ENCODE data around the gene TSEN34. TPM values are rescaled to one million over a fixed set of nuclear protein-coding genes. Genes with fewer than 3 reads are reported as not detected.

The TSEN34 gene
- total RNA-seq, 2 experiments from 2014 or later = 16.7 to 23.6 TPM

- H3K36me3 ChIP-seq (ENCODE audit: insufficient read depth, low read length) = peaks cover 19% of the 10 kb centered on the region
- intact Hi-C loops (cut with micrococcal nuclease; ENCODE audit: unreplicated experiment) = loop anchor here (2.0 kb wide), 1 partner anchor 31 kb away; the partner anchor contains the start of gene LENG1
Observed at GRCh38 chr19:54189735-54190502, 1.2 kb upstream of the TSEN34 start.

DNA sequence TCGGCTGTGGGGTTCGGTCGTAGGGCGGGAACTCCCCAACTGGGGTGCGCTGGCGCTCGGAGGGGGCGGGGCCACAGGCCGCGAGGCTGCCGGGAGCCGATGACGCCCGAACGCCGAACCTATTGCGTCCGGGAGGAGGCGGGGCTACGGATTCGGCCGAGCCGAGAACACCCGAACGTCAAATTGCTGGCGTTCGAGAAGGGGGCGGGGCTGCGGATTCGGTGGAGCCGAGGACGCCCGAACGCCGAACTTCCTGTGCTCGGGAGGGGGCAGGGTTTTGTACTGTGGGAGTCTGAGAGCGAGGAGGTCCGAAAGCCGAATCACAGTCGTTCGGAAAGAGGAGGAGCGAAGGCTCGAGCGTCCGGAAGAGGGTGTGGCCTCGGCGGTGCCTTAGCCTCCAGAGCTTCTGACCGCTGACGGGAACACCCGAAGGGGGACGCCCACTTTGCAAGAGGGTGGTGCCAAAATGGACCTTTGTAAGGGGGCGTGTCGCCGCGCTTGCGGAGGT is 551 bp upstream of the TSEN34 start:
- Histone ChIP-seq H3K27ac (ENCODE audit: low read depth, low read length, poor library complexity, severe bottlenecking) (peak overlapping the region; percentile 82), H3K4me3 (ENCODE audit: low read depth, low read length, poor library complexity, severe bottlenecking) (peak overlapping the region; percentile 76), H3K79me2 (ENCODE audit: insufficient read depth, low read depth, low read length) (peaks cover 21% of the 10 kb centered on the region; the same call in 1 of the 2 replicates), H2AFZ (ENCODE audit: low read length) (peak overlapping the region; percentile 23), H3K9me2 (ENCODE audit: insufficient read depth, low read length) (no peaks in the 10 kb centered on the region), H4K20me1 (ENCODE audit: insufficient read depth, low read length) (no peaks in the 10 kb centered on the region), H3K36me3 (ENCODE audit: insufficient read depth, low read length) (peaks cover 25% of the 10 kb centered on the region), H3K4me1 (ENCODE audit: insufficient read depth, low read length, poor library complexity, severe bottlenecking) (peaks cover 25% of the 10 kb centered on the region), H3K9me3 (ENCODE audit: low read length) (no peaks in the 10 kb centered on the region), H3K4me2 (ENCODE audit: low read length) (peak overlapping the region; percentile 97)
- POLR2A ChIA-PET = interaction anchor here (0.6 kb wide), 1 partner anchor 879 kb away, joined by 4 read pairs; no protein-coding TSS in a partner anchor
- CTCF ChIA-PET (ENCODE audit: unreplicated experiment) = no interaction called here
- no TSS peak for BruUV-seq (replicated peaks)
- intact Hi-C loops (cut with micrococcal nuclease; ENCODE audit: unreplicated experiment) = loop anchor here (1.0 to 2.0 kb wide), 2 partner anchors 10 to 32 kb away; partner anchors contain the start of genes LENG1 and RPS9
- peak; percentile 99 for DNase-seq (ENCODE audit: low spot score)
- TF ChIP-seq CTCF (conservative IDR thresholded peaks at IDR 0.05; ENCODE audit: low read length) (no peak), EZH2phosphoT487 (IDR thresholded peaks at IDR 0.05; ENCODE audit: borderline replicate concordance, low read depth, low read length) (no peak)

More at GRCh38 chr19:54189735-54190502, 1.2 kb upstream of the TSEN34 start:
- no peak for TF ChIP-seq CTCF (conservative IDR thresholded peaks at IDR 0.05; ENCODE audit: low read length)
- TF ChIP-seq EZH2phosphoT487 (IDR thresholded peaks at IDR 0.05; ENCODE audit: borderline replicate concordance, low read depth, low read length) = no peak
- ChIA-PET CTCF (ENCODE audit: unreplicated experiment) (interaction anchor here (0.7 to 1.4 kb wide), 3 partner anchors 46 to 199 kb away, joined by 3 to 4 read pairs (median 3); no protein-coding TSS in a partner anchor), POLR2A (interaction anchor here (0.9 to 2.2 kb wide), 4 partner anchors 11 to 1070 kb away, joined by 3 to 10 read pairs (median 6); partner anchors contain the start of genes CNOT3, LENG1 and RPS9)
- H3K9me2 ChIP-seq (ENCODE audit: insufficient read depth, low read length) = no peaks in the 10 kb centered on the region
- H3K9me3 ChIP-seq (ENCODE audit: low read length) = no peaks in the 10 kb centered on the region
- H3K79me2 ChIP-seq (ENCODE audit: insufficient read depth, low read depth, low read length) = peaks cover 21% of the 10 kb centered on the region; the same call in 1 of the 2 replicates
- H3K4me1 ChIP-seq (ENCODE audit: insufficient read depth, low read length, poor library complexity, severe bottlenecking) = peaks cover 25% of the 10 kb centered on the region
- peak overlapping the region; percentile 97 for H3K4me2 ChIP-seq (ENCODE audit: low read length)
- peak; percentile 100 for DNase-seq (ENCODE audit: low spot score)
- H4K20me1 ChIP-seq (ENCODE audit: insufficient read depth, low read length) = no peaks in the 10 kb centered on the region
- no TSS peak for BruUV-seq (replicated peaks)
- H3K4me3 ChIP-seq (ENCODE audit: low read depth, low read length, poor library complexity, severe bottlenecking) = peak overlapping the region; percentile 76
- H2AFZ ChIP-seq (ENCODE audit: low read length) = no peak overlapping the region; the same call in 1 of the 2 replicates
- H3K27ac ChIP-seq (ENCODE audit: low read depth, low read length, poor library complexity, severe bottlenecking) = peak overlapping the region; percentile 82
